ENCODE results near the gene CRTAP.
A peak's percentile ranks its signal among the peaks of the same experiment; 100 is the strongest.
"Not testable (repeated sequence)": the region's sequence is repeated elsewhere in the genome, so short reads cannot be mapped to it uniquely, and the experiment has no call there.

The CRTAP gene

DNA sequence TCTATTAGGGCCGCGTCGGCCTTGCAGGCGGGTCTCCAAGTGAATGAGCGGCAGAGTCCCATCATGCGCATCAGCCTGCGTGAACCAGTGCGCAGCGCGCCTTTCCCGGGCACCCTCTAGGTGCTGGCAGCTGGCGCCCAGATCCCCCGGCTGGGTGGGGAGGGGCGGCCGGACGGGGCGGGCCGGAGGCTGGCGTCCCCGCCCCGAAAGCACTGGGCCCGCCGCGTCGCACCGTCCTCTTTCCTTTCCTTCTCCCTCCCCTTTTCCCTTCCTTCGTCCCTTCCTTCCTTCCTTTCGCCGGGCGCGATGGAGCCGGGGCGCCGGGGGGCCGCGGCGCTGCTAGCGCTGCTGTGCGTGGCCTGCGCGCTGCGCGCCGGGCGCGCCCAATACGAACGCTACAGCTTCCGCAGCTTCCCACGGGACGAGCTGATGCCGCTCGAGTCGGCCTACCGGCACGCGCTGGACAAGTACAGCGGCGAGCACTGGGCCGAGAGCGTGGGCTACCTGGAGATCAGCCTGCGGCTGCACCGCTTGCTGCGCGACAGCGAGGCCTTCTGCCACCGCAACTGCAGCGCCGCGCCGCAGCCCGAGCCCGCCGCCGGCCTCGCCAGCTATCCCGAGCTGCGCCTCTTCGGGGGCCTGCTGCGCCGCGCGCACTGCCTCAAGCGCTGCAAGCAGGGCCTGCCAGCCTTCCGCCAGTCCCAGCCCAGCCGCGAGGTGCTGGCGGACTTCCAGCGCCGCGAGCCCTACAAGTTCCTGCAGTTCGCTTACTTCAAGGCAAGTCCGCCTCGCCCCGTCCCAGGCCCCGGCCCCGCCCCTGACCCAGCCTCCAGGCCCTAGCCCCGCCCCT lies at the start of gene CRTAP:
TSS of gene CRTAP (plus strand) at position 243 of the 850 bp plus-strand sequence. CDS start at position 307, 64 bp downstream.
- peak; percentile 83 for DNase-seq (ENCODE audit: low spot score)

GRCh38 chr3:33064929-33065328 lies 48.9 kb upstream of the CRTAP start:
- DNase-seq (ENCODE audit: low spot score): no peak

DNA sequence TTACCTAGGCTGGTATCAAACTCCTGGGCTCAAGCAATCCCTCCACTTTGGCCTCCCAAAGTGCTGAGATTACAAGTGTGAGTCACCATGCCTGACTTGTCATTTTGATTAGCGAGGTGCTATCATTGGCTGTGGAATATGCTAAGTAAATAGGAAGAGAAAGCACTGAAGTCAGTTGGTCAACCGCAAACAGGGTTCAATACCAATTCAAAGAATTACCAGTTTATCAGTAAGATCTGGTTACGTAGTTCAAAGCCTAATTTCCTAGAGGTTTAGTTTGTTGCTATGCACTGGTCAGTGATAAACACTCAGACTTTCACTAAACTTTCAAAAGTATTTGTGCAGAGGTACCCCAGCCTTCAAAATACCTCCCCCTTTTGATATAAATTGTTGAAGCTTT lies 46.3 kb upstream of the CRTAP start:
- no peak for DNase-seq (ENCODE audit: low spot score)

- not testable (repeated sequence) for DNase-seq (ENCODE audit: low spot score)
Observed at GRCh38 chr3:33069862-33070261, 44.0 kb upstream of the CRTAP start.

DNA sequence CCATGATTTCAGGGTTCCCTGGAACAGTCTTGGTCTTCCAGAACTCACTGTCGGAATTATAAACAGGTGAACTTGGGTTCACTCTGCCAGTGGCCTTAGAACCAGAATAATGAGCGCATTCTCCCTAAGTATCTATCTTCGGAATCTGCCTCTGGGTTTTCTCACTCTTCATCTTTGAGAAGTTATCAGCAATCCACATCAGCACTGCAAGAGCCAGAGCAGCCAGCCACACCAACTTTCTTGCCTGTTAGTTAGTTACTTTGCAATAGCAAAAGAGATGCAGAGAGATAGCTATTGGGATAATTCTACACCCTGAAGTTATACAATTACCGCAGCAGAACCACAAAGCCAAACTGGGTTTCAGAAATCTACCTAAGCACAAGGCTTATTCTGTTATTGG lies 42.6 kb upstream of the CRTAP start:
- DNase-seq (ENCODE audit: low spot score): no peak

DNA sequence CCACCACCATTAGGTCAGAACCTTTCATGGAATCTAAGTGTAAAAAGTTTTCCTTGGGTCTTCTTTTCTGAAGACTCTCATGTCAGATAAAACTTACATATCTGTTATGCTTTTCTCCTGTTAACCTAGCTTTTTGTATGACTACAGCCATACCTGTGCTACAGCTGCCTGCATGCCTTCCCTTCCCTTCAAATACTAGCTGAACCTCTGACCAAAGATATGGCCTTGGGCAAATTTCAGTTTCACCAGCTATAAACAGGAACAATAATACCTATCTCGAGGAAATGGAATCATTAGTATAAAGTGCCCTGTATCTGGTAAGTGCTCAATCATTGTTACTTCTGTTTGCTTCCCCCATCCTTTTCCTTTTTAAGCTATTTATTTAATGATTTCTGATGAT lies 41.9 kb upstream of the CRTAP start:
- DNase-seq (ENCODE audit: low spot score): no peak

DNA sequence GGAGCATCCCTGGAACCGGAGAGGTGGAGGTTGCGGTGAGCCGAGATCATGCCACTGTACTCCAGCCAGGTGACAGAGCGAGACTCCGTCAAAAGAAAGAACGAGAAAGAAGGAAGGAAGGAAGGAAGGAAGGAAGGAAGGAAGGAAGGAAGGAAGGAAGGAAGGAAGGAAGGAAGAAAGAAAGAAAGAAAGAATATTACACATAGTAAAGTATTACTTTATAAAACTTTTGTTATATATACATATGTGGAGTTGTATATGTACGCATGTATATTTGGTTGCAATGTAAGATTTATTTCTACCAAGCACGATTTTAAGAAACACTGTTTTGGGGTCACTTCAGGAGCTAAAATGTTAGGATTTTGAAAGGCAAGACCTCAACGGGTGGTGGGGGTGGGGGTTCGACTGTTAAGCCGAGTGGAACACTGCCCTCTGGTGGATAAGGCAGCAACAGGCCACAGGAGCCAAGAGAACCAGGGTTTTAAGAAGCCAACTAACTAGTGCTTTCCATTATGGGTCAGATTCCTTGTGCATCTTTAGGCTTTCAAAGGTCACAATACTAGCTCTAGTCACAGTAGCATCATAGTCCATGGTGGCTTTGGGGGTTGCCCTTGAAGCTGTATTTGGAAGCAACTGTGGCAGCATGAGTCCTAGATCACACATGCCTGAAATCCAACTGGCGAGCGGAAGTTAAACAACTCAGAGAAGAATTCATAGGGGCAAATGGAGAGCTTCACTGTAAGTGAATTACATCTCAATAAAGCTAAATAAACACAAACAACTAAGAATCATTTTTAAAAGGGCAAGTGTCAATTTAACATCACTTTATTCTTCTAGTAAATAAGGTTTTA lies 39.4 kb upstream of the CRTAP start:
- DNase-seq (ENCODE audit: low spot score): peak; percentile 48

DNA sequence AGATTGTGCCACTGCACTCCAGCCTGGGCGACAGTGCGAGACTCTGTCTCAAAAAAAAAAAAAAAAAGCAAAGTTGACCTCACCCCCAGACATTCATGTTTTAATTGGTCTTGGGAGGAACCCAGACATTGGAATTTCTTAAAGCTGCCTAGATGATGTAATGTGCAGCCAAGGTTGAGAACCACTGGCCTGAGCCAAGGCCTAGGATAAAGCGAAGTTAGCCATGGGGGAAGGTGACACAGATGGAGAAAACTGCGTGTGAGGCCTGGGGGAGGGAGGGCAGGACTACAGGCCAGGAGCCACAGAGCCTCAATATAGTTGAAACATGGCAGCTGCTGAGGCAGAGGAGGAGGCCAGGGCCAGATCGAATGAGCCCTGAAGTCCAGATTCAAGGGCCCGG lies 37.8 kb upstream of the CRTAP start:
- no peak for DNase-seq (ENCODE audit: low spot score)

DNA sequence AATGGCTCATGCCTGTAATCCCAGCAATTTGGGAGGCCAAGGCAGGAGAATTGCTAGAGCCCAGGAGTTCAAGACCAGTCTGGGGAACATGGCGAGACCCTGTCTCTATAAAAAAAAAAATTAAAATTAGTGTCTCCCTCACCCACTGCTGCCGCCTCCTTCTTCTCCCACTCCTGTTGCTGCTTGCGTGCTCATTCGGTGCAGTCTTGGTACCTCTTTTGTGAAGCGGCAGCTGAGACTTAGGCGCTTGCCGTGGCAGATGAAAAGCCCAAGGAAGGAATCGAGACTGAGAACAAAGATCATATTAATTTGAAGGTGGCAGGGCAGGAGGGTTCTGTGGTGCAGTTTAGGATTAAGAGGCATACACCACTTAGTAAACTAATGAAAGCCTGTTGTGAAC lies 36.9 kb upstream of the CRTAP start:
- DNase-seq (ENCODE audit: low spot score): no peak

- DNase-seq (ENCODE audit: low spot score): no peak
Observed at GRCh38 chr3:33077976-33078375, 35.8 kb upstream of the CRTAP start.

- not testable (repeated sequence) for DNase-seq (ENCODE audit: low spot score)
Observed at GRCh38 chr3:33079813-33080212, 34.0 kb upstream of the CRTAP start.

DNA sequence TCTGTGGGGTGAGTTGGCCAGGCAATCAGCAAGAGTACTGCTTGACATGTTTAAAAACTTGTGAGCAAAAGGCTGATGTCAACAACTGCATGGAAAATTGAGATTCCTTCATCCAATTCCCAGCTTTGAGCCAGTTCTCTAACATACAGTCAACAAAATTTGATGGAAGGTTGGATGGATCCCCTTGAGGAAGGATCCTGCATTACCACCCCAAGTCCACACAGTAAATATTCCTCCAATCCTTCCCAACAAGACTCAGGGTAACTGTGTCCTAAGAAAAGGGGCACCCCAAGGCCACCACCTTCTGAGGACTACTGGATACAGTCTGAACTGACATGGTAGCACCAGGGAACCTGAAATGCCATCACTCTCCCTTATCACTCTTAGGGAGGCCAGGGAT lies 32.0 kb upstream of the CRTAP start:
- no peak for DNase-seq (ENCODE audit: low spot score)

- no peak for DNase-seq (ENCODE audit: low spot score)
Observed at GRCh38 chr3:33083958-33084357, 29.9 kb upstream of the CRTAP start.

- DNase-seq (ENCODE audit: low spot score): no peak
Observed at GRCh38 chr3:33088691-33089090, 25.1 kb upstream of the CRTAP start.

DNA sequence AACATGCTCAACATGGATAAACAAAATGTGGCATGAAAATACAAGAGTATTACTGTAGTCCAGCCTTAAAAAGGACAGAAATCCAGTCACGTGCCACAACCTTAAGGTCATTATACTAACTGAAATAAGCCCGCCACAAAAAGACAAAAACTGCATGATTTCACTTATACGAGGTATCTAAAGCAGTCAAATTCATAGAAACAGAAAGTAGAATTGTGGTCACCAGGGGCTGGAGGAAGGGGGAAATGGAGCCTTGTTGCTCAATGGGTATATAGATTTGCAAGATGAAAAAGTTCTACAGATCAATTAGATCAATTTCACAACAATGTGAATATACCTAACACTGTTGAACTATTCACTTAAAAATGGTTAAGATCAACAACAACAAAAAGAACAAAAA lies 24.3 kb upstream of the CRTAP start:
- DNase-seq (ENCODE audit: low spot score): no peak

- DNase-seq (ENCODE audit: low spot score): no peak
Observed at GRCh38 chr3:33091746-33092145, 22.1 kb upstream of the CRTAP start.

DNA sequence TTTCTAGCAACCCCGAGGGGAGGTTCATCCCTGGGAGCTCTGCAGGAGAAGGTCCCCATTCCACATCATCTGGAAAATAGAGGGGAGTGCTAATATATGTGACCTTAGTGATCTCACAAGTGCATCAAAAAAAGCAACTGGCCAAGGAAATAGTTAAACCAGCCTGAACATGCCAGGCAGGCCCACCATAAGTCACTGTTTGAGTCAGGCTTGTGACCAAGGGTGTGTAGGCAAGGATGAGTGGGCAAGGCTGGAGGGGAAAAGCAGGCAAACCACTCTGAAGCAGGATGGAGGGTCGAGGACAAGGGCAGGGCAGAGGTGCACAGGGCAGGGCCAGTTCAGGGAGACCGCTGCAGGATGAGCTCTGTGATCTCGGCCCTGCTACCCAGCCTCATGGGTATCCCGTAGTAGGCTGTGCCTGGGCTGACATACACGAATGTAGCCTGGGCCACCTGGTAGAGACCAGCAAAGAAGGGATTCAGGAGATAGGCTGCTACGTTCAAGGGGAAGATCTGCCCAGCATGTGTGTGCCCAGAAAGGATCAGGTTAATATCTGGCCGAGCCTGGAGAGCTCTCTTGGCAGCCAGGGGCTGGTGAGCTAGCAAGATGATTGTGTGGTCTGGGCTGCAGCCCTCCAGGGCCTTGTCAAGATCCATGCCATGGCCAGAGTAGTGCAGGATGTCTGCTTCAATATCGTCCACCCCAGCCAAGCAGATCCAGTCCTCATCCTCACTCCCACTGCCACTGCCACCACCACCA lies 21.1 kb upstream of the CRTAP start:
- DNase-seq (ENCODE audit: low spot score): no peak

- DNase-seq (ENCODE audit: low spot score): no peak
Observed at GRCh38 chr3:33093847-33094246, 20.0 kb upstream of the CRTAP start.

- no peak for DNase-seq (ENCODE audit: low spot score)
Observed at GRCh38 chr3:33095436-33095835, 18.4 kb upstream of the CRTAP start.

DNA sequence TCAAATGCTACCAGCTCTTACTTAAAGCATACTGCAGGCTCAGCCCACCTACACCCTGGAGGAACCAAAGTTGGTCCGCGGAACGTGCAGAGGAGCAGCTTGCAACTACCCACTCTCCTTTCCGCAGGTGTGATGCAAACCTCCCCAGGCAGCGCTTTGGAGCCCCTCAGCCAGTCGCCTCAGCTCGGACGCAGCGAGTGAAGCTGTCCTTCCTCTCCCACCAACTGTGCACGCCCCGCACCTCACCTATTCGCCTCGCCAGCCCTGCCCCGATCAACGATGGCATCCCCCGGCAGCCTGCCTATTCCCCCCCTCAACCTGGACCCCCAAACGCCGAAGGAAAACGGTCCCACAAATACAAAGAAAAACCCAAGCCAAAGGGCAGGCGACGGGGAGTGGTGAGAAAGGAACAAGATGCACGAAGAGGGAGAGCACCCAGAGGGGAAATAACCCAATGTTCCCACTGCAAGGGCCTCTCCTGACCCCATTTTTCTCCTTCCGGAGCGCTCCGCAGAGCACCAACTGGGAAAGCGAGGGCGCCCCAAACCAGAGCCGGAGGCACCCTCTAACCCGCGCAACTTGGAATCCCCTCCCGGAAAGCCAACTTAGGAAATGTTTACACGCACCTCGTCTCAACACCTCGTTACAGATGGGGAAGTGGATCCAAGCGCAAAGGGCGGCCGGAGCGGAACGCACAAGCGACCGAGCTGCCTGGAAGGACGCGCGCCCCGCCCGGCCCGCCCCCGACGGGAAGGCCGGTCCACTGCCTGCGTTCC lies 17.5 kb upstream of the CRTAP start:
- peak; percentile 30 for DNase-seq (ENCODE audit: low spot score)

GRCh38 chr3:33099109-33099645 lies 14.6 kb upstream of the CRTAP start:
- DNase-seq (ENCODE audit: low spot score): no peak

All from kidney capillary endothelial cell (primary cell).